NCI-H345 (cell line): ENCODE measurements around the gene B3GALT4.

ENCODE experiments used
- DNase-seq: peaks from one replicate; lab custom pipeline; 2025; lab: John Stamatoyannopoulos, UW

Gene B3GALT4

DNA sequence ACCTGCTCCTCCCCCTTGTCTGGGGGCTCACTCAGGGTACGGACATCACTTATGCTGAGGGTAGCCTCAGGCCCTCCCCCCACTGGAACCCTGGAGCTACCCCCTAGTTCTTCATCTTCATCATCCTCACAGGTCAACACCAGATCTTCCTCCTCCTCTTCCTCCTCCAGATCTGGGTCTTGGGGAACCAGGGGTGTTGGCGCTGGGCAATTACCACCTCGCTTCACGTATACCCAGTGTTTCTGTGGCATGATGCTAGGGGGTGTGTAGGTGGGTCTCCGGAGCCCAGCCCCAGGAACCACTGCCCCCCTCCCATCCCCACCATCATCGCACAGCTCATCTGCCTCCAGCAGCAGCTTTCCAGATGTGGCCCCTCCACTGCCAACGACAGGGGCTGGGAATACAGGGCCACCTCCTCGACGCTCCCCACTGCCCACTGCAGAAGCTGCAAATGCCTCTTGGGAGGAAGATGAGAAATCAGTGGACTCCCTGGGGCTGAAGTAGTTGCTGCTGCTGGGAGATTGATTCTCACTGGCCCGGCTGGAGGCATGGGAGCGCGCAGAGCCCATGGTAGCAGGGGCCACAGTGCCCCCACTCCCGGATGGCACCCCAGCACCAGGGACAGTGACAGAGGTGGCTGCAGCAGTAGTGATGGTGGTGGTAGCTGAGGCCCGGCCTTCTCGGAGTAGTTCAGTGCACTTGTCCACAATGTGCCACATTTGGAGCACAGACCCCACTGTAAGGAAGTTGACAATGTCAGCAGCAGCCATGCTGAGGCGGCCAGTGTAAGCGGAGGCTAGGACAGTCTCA, 39.1 kb downstream of the B3GALT4 start:
- DNase-seq, result no peak

DNA sequence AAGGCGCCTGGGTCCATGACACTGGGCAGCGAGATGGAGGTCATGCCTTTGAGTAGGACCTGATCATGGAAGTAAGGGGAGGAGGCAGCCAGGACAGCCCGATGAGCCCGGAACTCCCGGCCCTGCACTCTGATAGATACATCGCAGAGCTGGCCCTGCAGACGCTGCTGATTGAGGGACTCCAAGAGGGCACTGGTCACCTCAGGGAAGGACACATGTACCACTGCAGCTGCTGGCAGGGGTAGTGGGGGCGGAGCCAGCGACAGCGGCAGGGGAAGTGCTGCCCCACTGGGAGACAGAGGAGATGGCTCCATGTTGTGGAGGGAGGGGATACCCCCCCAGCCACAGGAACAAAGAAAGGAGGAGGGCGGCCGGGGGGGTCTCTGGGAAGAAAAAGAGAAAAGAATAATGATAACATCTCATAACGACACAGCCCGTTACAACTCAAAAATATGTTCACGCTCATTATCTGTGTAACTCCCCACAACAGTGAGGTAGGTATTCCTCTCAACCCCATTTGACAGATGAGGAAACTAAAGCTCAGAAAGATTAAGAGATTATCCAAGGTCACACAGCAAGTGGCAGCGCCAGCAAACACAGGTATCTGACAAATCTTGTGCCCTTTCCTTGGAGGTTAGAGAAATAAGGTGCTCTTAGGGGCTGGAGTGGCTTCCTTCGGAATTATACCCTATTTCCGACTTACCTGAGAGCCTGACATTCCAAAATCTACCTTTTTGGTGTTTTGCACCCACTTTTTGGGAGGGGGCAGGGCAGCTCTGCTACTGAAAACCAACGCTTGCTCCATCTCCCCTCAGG, 39.9 kb downstream of the B3GALT4 start:
- no peak for DNase-seq

DNA sequence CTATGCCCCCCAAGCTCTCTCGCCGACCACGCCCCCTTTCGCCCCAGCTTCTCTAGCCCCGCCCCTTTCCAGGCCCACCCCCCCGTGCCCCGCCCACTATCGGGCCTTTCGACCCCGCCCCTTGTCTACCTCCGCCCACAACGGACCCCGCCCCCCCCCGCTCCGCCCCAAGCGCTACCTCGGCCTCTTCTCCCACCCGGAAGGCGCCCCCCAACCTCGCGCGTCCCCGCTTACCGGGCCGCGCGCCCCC, 40.4 kb downstream of the B3GALT4 start:
- no peak for DNase-seq

DNA sequence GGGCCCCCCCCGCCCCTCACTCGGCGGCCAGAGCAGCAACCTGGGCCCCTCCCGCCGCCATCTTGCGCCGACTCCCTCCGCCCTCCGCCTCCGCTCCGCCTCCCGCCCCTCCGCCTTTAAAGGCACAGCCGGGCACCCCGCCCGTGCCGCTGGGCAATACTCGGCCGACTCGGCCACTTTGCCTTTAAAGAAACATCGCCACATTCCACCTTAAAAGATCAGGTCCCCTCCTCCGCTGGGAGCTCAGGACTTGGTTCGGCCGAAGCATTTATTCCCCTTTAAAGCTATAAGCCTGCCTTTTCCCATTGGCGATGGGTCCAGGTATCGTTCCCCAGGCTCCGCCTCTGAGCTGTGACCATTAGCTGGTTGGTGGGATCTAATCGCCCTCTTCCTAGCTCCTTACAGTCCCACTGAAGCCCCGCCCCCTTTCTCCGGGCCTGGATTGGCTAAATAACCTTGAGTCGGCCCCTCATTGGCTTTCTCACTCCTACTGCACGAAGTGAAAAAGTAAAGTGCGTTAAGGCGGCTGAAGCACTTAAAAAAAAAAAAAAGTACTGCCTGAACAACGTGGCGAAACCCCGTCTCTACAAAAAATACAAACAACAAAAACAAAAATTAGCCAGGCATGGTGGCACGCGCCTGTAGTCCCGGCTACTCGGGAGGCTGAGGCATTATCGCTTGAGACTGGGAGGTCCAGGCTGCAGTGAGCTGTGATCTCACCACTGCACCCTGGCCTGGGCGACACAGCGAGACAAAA, 40.9 kb downstream of the B3GALT4 start, which contains the start of gene ZBTB22:
Gene ZBTB22, minus strand, starts transcription at position 76 of the 757 bp plus-strand sequence. CDS start 828 bp downstream, outside the sequence.
- DNase-seq, result peak; percentile 98

DNA sequence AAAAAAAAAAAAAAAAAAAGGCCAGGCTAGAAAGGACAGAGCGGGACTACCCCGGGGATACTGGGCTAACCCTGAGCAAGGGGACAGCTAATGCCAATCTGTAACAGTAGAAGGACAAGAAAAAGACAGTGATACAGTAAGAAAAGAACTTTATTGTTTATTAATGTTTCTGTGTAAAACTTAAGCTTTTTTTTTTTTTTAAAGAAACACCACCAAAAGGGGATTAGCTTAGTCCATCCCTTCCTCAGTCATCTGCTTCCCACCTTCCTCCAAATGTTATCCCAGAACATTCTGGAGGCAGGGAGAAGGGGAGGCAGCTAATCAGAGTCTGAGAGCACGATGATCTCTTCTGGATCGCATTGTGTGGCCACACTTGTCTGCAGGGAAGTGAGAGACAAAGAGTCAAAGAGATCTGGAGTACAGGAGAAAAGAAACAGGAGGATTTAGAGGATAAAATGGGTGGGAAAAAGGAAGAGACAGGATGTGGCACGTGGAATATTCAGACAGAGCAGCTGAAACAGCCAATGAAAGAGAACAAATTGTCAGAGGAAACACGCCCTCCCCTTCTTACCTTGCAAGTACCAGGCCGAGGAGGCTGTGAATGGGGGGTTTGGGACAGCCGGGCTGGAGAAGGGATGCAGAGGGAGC, 41.6 kb downstream of the B3GALT4 start:
- no peak for DNase-seq

DNA sequence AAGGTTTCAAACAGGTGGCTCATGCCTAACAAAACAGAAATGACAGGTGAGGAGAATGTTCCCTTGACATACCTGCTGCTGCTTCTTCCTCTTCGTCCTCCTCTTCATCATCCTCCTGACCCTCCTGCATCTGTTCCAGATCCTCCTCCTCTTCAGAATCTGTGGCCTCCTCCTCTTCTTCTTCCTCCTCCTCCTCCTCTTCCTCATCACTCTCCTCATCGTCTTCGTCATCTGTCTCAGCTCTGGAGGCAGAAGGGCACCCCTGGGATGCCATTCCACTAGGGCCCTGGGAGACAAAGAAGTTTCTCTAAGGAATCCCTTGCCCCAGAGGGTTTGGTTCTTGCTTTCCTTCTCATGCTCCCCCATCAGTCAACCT, 43.0 kb downstream of the B3GALT4 start:
- DNase-seq, result no peak

DNA sequence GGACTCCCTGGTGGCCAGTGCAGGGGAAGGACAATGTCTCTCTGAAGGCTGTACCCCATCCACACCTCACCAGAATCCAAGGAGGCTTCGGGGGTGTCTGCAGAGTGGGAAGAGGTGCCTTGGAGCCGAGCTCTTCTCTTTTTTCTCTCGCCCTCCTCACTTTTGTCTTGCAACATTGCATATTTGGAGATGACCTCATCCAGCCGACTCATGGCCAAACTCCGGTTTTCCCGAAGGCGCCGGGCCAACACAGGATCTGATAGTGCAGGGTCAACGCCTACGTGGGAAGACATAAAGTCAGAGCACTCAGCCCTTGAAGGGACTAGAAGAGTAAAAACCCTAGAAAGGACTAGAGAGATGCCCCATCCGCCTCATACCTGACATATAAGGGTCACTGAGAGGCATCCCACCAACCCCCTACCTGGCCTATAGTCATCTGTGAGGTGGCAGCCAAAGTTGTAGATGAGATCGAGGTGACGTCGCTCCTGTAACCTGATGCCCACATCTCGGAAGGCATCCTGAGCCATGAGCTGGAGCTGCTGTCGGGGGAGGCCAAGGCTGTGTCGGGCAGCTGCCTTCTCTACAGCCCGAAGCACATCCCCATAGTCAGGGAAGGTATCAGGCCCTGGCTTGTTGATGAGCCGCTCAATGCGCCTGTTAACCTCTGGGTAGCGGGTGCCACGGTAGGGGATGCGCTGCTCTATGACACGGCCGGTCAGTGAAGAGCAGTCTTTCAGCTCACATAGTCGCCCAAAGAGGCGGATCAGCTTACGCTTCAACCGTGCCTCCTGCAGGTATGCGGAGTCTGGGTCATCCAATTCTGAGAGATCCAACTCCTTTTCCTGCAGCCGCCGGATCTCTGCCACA, 43.6 kb downstream of the B3GALT4 start:
- DNase-seq, result no peak

DNA sequence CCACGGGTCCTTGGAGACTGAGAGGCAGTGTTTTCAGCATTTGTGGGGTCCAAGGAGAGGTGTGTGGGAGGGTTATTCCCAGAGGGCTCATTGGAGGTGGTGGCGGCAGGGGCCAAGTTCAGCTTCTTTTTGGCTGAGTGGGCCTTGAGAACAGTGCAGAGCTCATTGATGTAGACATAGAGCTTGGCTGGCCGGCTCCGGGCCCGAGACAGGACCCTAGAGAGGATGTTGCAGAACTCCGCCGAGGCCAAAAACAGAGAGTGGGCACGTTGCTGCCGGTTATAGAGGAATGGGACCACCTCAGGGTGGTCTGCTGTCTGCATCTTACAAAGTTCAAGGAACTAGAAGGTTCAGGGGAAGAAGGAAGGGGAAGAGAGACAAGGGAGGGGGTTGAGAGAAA, 44.3 kb downstream of the B3GALT4 start:
- no peak for DNase-seq

DNA sequence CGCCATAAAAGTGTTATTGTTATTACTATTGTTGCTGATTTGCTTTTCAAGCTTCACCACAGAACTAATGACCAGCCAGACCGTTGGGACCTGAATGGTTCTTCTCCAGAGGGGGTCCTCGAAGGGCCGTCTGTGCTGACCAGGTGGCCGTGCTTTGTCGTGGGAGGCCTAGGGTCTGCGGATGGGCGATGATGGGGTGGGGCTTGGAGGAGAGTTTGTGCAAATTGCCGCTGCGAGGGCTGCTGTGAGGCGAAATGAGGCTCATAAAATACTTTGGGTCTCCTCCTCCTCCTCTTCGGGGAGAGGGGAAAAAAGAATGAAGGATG, 46.7 kb downstream of the B3GALT4 start:
- DNase-seq, result peak; percentile 53

DNA sequence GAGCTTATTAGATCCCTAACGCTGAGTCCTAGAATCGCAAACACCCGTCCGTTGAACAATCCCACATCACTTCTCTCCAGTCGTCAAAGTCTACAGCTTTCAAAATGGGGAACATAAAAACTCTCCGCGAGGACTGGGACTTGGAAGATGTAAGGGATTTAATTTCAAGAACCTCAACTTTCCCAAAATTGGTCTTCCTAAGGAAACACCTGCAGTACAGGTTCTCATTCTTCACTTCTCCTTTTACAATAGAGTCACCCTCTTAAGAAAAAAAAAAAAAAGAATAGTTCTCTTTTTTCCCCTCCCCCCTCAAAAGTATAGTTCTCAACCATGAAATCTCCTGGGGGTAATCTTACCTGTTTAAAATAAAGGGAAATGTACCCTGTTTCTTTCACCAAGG, 47.2 kb downstream of the B3GALT4 start:
- DNase-seq, result no peak
